HG02870 (cell line): ENCODE results near the gene ABCC9.
"Not testable (repeated sequence)": the region's sequence is repeated elsewhere in the genome, so short reads cannot be mapped to it uniquely, and the experiment has no call there.

Source experiments
- ATAC-seq: cut with Tn5 transposase; IDR thresholded peaks from one replicate; pipeline ENCODE4 v1.9.1; 2021; ENCODE audit warnings: mild to moderate bottlenecking, moderate library complexity; ENCODE audit not compliant: unreplicated experiment

ABCC9 gene

GRCh38 chr12:21934173-21934572, 7.1 kb downstream of the ABCC9 start:
- ATAC-seq, result no peak

GRCh38 chr12:21933656-21934055, 7.6 kb downstream of the ABCC9 start:
- ATAC-seq, result no peak

- ATAC-seq, result not testable (repeated sequence)
Observed at GRCh38 chr12:21929972-21930371, 11.3 kb downstream of the ABCC9 start.

GRCh38 chr12:21925296-21925913, 15.8 kb downstream of the ABCC9 start:
- ATAC-seq, result no peak

GRCh38 chr12:21921436-21921835, 19.8 kb downstream of the ABCC9 start:
- no peak for ATAC-seq

GRCh38 chr12:21918456-21918855, 22.8 kb downstream of the ABCC9 start:
- no peak for ATAC-seq

- ATAC-seq, result no peak
Observed at GRCh38 chr12:21913823-21914222, 27.4 kb downstream of the ABCC9 start.

- ATAC-seq, result no peak
Observed at GRCh38 chr12:21912318-21912717, 28.9 kb downstream of the ABCC9 start.

GRCh38 chr12:21911832-21912231, 29.4 kb downstream of the ABCC9 start:
- ATAC-seq, result no peak

- no peak for ATAC-seq
Observed at GRCh38 chr12:21910657-21911056, 30.6 kb downstream of the ABCC9 start.

GRCh38 chr12:21907948-21908837, 33.0 kb downstream of the ABCC9 start:
- no peak for ATAC-seq

GRCh38 chr12:21906919-21907493, 34.2 kb downstream of the ABCC9 start:
- ATAC-seq, result no peak

GRCh38 chr12:21899532-21899931, 41.7 kb downstream of the ABCC9 start:
- ATAC-seq, result not testable (repeated sequence)

- ATAC-seq, result no peak
Observed at GRCh38 chr12:21895651-21896050, 45.6 kb downstream of the ABCC9 start.

- no peak for ATAC-seq
Observed at GRCh38 chr12:21894792-21895595, 46.2 kb downstream of the ABCC9 start.

GRCh38 chr12:21893924-21894323, 47.3 kb downstream of the ABCC9 start:
- ATAC-seq, result no peak

GRCh38 chr12:21892341-21892740, 48.9 kb downstream of the ABCC9 start:
- ATAC-seq, result no peak

GRCh38 chr12:21891751-21892217, 49.4 kb downstream of the ABCC9 start:
- no peak for ATAC-seq

GRCh38 chr12:21888276-21888863, 52.9 kb downstream of the ABCC9 start:
- no peak for ATAC-seq

GRCh38 chr12:21884936-21885335, 56.3 kb downstream of the ABCC9 start:
- no peak for ATAC-seq

- no peak for ATAC-seq
Observed at GRCh38 chr12:21882635-21883034, 58.6 kb downstream of the ABCC9 start.
